ENCODE data around the gene NTRK1. TPM values are rescaled to one million over a fixed set of nuclear protein-coding genes. Genes with fewer than 3 reads are reported as not detected.

Gene NTRK1
- total and polyA plus RNA-seq, 3 donors from 2014 or later: 4.7 to 38.8 (median 14.6) TPM

DNA sequence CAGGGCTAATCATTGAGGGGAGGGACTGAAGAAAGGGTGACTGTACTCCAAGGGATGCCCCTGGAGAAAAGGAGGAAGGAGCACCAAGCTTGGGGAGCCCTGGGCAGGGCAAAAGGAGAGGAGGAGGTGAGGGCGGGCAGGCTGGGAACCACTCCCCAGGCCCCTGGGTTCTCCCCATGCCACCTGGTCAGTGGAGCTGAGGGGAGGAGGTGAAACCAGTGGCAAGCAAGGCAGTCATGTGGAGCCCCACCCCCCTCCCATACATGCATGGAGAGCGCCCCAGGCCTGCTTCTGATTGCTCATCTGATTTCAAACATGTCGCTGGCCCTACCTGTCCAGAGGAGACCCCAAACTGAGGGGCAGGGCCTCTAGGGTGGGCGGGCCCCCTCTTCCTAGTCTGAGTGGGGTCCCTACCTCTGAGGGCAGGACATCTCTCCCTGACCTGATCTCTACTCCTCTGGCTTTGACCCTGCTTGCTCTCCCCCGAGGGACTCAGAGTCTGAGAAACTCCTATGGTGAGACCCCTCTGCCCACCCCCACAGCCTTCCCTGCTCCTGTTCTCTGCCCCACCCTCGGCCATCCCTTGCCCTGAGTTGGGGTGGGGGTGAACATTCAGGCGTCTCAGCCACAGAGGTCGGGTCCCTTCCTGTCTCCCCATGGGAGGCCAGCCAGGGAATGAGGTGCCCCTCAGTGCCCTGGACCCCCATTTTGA, 20.3 kb upstream of the NTRK1 start:
- intact Hi-C loops (cut with DNase I; ENCODE audit: low total_unique reads): no loop called here
- H3K27me3 ChIP-seq: no peaks in the 10 kb centered on the region

GRCh38 chr1:156840898-156841279, 19.8 kb upstream of the NTRK1 start:
- Histone ChIP-seq H3K4me1 (no peaks in the 10 kb centered on the region), H3K9me3 (no peaks in the 10 kb centered on the region), H3K27ac (no peak overlapping the region), H3K36me3 (ENCODE audit: low read depth, missing control alignments) (no peaks in the 10 kb centered on the region), H3K4me3 (no peak overlapping the region), H3K27me3 (no peaks in the 10 kb centered on the region)
- intact Hi-C loops (cut with DNase I; ENCODE audit: low total_unique reads): no loop called here
- TF ChIP-seq, protein P1, sequence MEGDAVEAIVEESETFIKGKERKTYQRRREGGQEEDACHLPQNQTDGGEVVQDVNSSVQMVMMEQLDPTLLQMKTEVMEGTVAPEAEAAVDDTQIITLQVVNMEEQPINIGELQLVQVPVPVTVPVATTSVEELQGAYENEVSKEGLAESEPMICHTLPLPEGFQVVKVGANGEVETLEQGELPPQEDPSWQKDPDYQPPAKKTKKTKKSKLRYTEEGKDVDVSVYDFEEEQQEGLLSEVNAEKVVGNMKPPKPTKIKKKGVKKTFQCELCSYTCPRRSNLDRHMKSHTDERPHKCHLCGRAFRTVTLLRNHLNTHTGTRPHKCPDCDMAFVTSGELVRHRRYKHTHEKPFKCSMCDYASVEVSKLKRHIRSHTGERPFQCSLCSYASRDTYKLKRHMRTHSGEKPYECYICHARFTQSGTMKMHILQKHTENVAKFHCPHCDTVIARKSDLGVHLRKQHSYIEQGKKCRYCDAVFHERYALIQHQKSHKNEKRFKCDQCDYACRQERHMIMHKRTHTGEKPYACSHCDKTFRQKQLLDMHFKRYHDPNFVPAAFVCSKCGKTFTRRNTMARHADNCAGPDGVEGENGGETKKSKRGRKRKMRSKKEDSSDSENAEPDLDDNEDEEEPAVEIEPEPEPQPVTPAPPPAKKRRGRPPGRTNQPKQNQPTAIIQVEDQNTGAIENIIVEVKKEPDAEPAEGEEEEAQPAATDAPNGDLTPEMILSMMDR (IDR thresholded peaks at IDR 0.05): no peak
- TF ChIP-seq POLR2A (IDR thresholded peaks at IDR 0.05): no peak
- 75 to 86% methylated on average over 1 to 14 of the region's 14 CpGs for WGBS, 2 donors
- DNase-seq: no peak

More for the DNA sequence above, 20.3 kb upstream of the NTRK1 start:
- no peak for DNase-seq
- H3K9me3 ChIP-seq: no peaks in the 10 kb centered on the region
- H3K36me3 ChIP-seq (ENCODE audit: low read depth, missing control alignments): no peaks in the 10 kb centered on the region
- no peak overlapping the region for H3K4me3 ChIP-seq
- TF ChIP-seq POLR2A (IDR thresholded peaks at IDR 0.05): no peak
- TF ChIP-seq, protein P1 (IDR thresholded peaks at IDR 0.05): no peak
- H3K4me1 ChIP-seq: no peaks in the 10 kb centered on the region
- H3K27ac ChIP-seq: no peak overlapping the region
- 80 to 83% methylated on average over 7 to 8 of the region's 8 CpGs for WGBS, 2 donors

DNA sequence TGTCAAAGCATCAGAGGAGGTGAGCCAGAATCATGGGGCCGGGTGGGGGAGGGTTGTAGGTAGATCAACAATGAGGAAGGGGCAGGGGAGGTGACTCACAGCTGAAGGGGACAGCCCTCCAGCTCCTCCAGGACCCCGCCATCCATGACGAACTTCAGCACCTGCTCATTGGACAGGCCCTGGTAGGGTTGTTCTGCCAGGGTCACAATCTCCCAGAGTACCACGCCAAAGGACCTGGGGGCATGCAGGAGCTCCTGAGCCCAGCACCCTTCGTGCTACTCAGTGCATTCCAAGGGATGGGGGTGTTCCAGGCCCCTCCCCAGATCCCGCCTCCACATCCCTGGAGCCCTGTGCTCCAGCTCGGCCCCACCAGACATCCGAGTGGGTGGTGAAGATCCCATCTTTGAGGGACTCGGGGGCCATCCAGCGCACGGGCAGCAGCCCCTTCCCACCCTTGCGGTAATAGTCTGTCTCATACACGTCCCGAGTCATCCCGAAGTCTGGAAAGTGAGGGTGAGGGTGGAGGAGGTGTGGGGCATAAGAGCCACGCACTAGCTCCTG, 19.3 kb upstream of the NTRK1 start:
- WGBS, 2 donors: 87 to 90% methylated on average over 12 to 16 of the region's 16 CpGs
- DNase-seq: no peak
- Histone ChIP-seq H3K9me3 (no peaks in the 10 kb centered on the region), H3K36me3 (ENCODE audit: low read depth, missing control alignments) (no peaks in the 10 kb centered on the region), H3K27me3 (no peaks in the 10 kb centered on the region), H3K4me1 (no peaks in the 10 kb centered on the region), H3K27ac (no peak overlapping the region), H3K4me3 (no peak overlapping the region)
- TF ChIP-seq, protein P1 (IDR thresholded peaks at IDR 0.05): no peak
- no peak for TF ChIP-seq POLR2A (IDR thresholded peaks at IDR 0.05)
- intact Hi-C loops (cut with DNase I; ENCODE audit: low total_unique reads): no loop called here

GRCh38 chr1:156842618-156843300, 17.9 kb upstream of the NTRK1 start:
- TF ChIP-seq POLR2A (IDR thresholded peaks at IDR 0.05): no peak
- TF ChIP-seq, protein P1 (IDR thresholded peaks at IDR 0.05): no peak
- DNase-seq: no peak
- no peaks in the 10 kb centered on the region for H3K27me3 ChIP-seq
- H3K9me3 ChIP-seq: no peaks in the 10 kb centered on the region
- H3K4me1 ChIP-seq: no peaks in the 10 kb centered on the region
- H3K27ac ChIP-seq: no peak overlapping the region
- H3K36me3 ChIP-seq (ENCODE audit: low read depth, missing control alignments): no peaks in the 10 kb centered on the region
- whole genome bisulfite sequencing, 2 donors: 90 to 91% methylated on average over 8 to 9 of the region's 9 CpGs
- no peak overlapping the region for H3K4me3 ChIP-seq
- intact Hi-C loops (cut with DNase I; ENCODE audit: low total_unique reads): no loop called here

All from testis (tissue), 3 donors.